Dedifferentiated amniotic fluid mesenchymal stem cell (primary cell): ENCODE measurements around the gene RFLNA.

Experiments used
- DNase-seq: peaks from one replicate; pipeline ENCODE4 v3.0.0-alpha.2; 2016; ENCODE audit errors: extremely low spot score

RFLNA gene

GRCh38 chr12:124358572-124358971, 63.7 kb downstream of the RFLNA start:
- no peak for DNase-seq

- no peak for DNase-seq
Observed at GRCh38 chr12:124359671-124360581, 65.0 kb downstream of the RFLNA start.

- DNase-seq = no peak
Observed at GRCh38 chr12:124361074-124361970, 66.4 kb downstream of the RFLNA start.

- no peak for DNase-seq
Observed at GRCh38 chr12:124361996-124362395, 67.1 kb downstream of the RFLNA start.

- DNase-seq = no peak
Observed at GRCh38 chr12:124363353-124363965, 68.6 kb downstream of the RFLNA start.

- DNase-seq = no peak
Observed at GRCh38 chr12:124364543-124364942, 69.7 kb downstream of the RFLNA start.
